ENCODE measurements around the gene NNT.

GRCh38 chr5:43694027-43694426 lies 91.0 kb downstream of the NNT start:
- TF ChIP-seq, protein P1, sequence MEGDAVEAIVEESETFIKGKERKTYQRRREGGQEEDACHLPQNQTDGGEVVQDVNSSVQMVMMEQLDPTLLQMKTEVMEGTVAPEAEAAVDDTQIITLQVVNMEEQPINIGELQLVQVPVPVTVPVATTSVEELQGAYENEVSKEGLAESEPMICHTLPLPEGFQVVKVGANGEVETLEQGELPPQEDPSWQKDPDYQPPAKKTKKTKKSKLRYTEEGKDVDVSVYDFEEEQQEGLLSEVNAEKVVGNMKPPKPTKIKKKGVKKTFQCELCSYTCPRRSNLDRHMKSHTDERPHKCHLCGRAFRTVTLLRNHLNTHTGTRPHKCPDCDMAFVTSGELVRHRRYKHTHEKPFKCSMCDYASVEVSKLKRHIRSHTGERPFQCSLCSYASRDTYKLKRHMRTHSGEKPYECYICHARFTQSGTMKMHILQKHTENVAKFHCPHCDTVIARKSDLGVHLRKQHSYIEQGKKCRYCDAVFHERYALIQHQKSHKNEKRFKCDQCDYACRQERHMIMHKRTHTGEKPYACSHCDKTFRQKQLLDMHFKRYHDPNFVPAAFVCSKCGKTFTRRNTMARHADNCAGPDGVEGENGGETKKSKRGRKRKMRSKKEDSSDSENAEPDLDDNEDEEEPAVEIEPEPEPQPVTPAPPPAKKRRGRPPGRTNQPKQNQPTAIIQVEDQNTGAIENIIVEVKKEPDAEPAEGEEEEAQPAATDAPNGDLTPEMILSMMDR (optimal IDR thresholded peaks at IDR 0.05 in 1 of 3, IDR thresholded peaks at IDR 0.05 in 1 of 3, conservative IDR thresholded peaks at IDR 0.05 in 1 of 3; ENCODE audit: extremely low read depth in 1 of 3, insufficient read depth in 2 of 3, low read length in 3 of 3) = no peak
- TF ChIP-seq EZH2 (IDR thresholded peaks at IDR 0.05; ENCODE audit: low read length) = no peak

Data from keratinocyte (primary cell).